AG04450 (cell line): Measurements from ENCODE around the gene EFNA5. TPM values are rescaled to one million over a fixed set of nuclear protein-coding genes. Genes with fewer than 3 reads are reported as not detected.

Experiments
- CTCF ChIA-PET: fragments of 300-600, 350-600 bp; formaldehyde crosslinking; extraction: SDS; loops from one replicate; lab custom pipeline; 2022; ENCODE audit warnings: antibody characterized with exemption, inconsistent platforms; lab: Charles Lee
- POLR2A ChIA-PET: fragments of 350-600 bp; formaldehyde crosslinking; extraction: SDS; loops from one replicate; lab custom pipeline; 2021; ENCODE audit warnings: antibody characterized with exemption, inconsistent platforms; lab: Yijun Ruan, JAX
- DNase-seq: peaks from one replicate; pipeline ENCODE4 v3.0.0-alpha.2; 2011; ENCODE audit warnings: low read depth, low spot score
- H3K27ac ChIP-seq: one replicate; pipeline ENCODE4 v1.5.1; 2012; ENCODE audit warnings: low read depth, low read length, control low read depth
- H3K27me3 ChIP-seq: one replicate; pipeline ENCODE4 v1.6.0; 2012; ENCODE audit warnings: low read length; ENCODE audit not compliant: control insufficient read depth, insufficient read depth
- H3K4me3 ChIP-seq: 2 replicates; pipeline ENCODE4 v1.5.1; 2011; ENCODE audit warnings: mild to moderate bottlenecking, low read depth, low read length, control low read depth
- H3K9me3 ChIP-seq: 2 replicates; pipeline ENCODE4 v1.5.1; 2012; ENCODE audit warnings: low read length; ENCODE audit not compliant: control insufficient read depth, insufficient read depth
- polyA plus RNA-seq: library from polyadenylated mRNA; depleted of rRNA; stranded (reverse); fragments of >200 nt; gene quantifications from 2 replicates; pipeline ENCODE4 v1.2.3, GENCODE V29; 2011
- TF ChIP-seq, protein P1 (sequence below): IDR thresholded peaks from 2 replicates; pipeline ENCODE4 v1.5.1; 2011; ENCODE audit warnings: low read depth, low read length, control low read depth, inconsistent platforms

Gene EFNA5
- polyA plus RNA-seq, 1 experiment = 3.0 TPM

DNA sequence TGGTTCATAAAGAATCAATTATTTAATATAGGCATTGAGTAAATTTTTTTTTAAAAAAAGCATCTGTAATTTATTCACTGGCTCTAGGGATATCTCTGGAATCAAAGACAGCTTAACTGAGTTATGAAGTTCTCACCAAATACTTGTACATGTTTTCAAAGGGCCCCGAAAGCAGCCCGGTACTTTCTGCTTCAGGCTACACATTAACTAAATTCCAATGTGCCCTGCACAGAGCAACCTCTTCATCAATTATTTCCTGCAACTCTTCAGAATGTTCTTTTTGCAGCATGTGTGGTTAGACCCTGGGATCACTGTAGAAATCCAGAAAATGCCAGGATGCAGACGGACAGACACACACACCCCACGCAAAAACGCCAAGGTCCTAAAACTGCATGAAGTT, 209.0 kb downstream of the EFNA5 start:
- ChIA-PET CTCF (interaction anchor here (1.3 kb wide), 1 partner anchor 111 kb away, joined by 5 read pairs; no protein-coding TSS in a partner anchor), POLR2A (interaction anchor here (0.7 kb wide), 1 partner anchor 184 kb away, joined by 3 read pairs; no protein-coding TSS in a partner anchor)
- Histone ChIP-seq H3K27me3 (no peaks in the 10 kb centered on the region), H3K27ac (no peak overlapping the region), H3K4me3 (no peak overlapping the region), H3K9me3 (no peaks in the 10 kb centered on the region)
- TF ChIP-seq, protein P1, sequence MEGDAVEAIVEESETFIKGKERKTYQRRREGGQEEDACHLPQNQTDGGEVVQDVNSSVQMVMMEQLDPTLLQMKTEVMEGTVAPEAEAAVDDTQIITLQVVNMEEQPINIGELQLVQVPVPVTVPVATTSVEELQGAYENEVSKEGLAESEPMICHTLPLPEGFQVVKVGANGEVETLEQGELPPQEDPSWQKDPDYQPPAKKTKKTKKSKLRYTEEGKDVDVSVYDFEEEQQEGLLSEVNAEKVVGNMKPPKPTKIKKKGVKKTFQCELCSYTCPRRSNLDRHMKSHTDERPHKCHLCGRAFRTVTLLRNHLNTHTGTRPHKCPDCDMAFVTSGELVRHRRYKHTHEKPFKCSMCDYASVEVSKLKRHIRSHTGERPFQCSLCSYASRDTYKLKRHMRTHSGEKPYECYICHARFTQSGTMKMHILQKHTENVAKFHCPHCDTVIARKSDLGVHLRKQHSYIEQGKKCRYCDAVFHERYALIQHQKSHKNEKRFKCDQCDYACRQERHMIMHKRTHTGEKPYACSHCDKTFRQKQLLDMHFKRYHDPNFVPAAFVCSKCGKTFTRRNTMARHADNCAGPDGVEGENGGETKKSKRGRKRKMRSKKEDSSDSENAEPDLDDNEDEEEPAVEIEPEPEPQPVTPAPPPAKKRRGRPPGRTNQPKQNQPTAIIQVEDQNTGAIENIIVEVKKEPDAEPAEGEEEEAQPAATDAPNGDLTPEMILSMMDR = no peak
- no peak for DNase-seq

DNA sequence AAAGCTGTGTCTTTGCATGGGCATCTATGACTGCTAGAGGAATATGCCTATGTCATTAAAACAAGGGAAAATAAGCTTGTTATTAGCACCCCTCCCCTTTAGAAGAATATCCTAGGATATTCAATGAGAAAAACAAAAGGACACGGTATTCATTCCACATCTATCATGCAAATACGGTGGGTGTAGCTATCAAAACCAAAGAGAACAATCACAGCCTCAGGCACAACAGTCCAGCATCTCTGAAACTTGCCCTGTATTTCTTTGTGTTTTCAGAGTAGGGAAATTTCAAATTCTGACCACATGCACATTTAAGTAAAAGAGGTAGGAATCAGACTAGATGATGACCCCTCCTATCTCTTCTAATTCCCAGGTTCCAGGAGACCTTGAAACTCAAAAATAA, 209.9 kb downstream of the EFNA5 start:
- Histone ChIP-seq H3K27me3 (no peaks in the 10 kb centered on the region), H3K4me3 (no peak overlapping the region), H3K27ac (no peak overlapping the region), H3K9me3 (no peaks in the 10 kb centered on the region)
- POLR2A ChIA-PET = no interaction called here
- CTCF ChIA-PET = no interaction called here
- no peak for DNase-seq
- TF ChIP-seq, protein P1 = no peak

DNA sequence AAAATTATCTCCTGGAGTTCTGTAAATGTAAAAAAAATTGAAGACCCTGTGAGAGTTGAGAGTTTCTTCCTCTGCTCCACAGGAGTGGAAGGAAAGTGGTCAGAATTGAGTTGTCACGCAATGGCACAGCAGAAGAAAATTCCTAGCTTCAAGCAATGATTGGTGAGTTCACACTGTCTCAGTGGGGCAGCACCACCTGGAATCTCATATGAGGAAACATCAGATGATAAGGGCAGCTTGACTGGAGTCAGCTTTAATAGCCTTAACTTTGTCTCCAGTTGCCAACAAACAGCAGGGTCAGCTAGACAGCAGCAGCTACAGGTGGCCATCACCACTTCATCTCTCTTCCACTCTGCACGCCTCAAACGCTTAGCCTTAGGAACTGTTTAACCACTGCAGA, 211.1 kb downstream of the EFNA5 start:
- H3K9me3 ChIP-seq = no peaks in the 10 kb centered on the region
- ChIA-PET CTCF (interaction anchor here (1.0 kb wide), 1 partner anchor 101 kb away, joined by 3 read pairs; no protein-coding TSS in a partner anchor), POLR2A (no interaction called here)
- no peak for DNase-seq
- no peak overlapping the region for H3K4me3 ChIP-seq
- H3K27me3 ChIP-seq = no peaks in the 10 kb centered on the region
- no peak overlapping the region for H3K27ac ChIP-seq
- TF ChIP-seq, protein P1 = no peak

DNA sequence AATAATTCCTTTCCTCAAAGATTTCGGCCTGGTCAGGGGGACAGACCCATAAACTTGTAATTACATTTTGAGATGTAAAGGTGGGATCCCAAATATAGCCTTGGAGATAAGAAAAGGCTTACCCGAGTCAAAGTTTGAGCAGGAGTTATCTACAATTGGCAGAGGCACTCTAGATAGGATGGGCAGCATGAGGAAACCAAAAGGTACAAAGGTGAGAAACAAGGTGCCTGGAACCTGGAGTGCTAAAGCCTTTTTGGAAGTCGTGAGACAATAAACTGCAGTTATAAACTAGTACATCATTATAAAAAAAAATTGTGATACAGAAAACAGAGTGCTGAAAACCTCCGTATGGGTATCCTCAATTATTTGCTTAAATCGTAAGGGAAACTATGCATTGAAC, 212.4 kb downstream of the EFNA5 start:
- ChIA-PET POLR2A (no interaction called here), CTCF (no interaction called here)
- no peaks in the 10 kb centered on the region for H3K9me3 ChIP-seq
- no peak for DNase-seq
- H3K4me3 ChIP-seq = no peak overlapping the region
- TF ChIP-seq, protein P1 = no peak
- no peak overlapping the region for H3K27ac ChIP-seq
- H3K27me3 ChIP-seq = no peaks in the 10 kb centered on the region

DNA sequence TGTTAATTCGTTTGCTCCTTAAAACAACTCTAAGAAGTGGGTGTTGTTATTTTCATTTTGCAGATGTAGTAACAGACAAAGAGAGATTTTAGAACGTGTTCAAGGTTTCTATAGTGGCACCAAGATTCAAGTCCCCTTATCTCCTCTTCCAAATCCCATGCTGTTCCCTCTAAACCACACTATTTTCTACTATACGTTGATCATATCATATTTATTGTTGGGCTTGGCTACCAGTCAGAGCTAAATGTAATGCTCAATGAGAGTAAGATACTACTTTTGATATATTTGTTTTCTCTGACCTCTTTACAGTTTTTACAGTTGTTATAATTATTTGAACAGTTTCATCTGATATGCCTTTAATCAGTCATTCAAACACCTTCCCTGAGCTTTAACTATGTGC, 212.9 kb downstream of the EFNA5 start:
- Histone ChIP-seq H3K9me3 (no peaks in the 10 kb centered on the region), H3K4me3 (no peak overlapping the region), H3K27me3 (no peaks in the 10 kb centered on the region), H3K27ac (no peak overlapping the region)
- CTCF ChIA-PET = no interaction called here
- TF ChIP-seq, protein P1 = no peak
- POLR2A ChIA-PET = no interaction called here
- DNase-seq = no peak
